ENCODE measurements around the gene VASH1.
"Not testable (repeated sequence)": the region's sequence is repeated elsewhere in the genome, so short reads cannot be mapped to it uniquely, and the experiment has no call there.

DNA sequence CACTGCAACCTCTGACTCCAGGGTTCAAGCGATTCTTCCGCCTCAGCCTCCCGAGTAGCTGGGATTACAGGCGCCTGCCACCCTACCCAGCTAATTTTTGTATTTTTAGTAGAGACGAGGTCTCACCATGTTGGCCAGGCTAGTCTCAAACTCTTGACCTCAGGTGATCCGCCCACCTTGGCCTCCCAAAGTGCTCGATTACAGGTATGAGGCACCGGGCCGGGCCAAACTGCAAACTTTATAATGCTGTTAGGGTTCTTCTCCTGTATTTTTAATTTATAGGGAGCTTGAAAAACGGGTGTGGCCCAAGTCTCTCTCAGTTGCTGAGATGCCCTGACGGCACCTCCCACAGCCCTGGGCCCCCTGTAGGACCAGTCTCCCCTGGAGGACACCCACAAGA is 39.8 kb upstream of the VASH1 start:
- TF ChIP-seq, protein P1, sequence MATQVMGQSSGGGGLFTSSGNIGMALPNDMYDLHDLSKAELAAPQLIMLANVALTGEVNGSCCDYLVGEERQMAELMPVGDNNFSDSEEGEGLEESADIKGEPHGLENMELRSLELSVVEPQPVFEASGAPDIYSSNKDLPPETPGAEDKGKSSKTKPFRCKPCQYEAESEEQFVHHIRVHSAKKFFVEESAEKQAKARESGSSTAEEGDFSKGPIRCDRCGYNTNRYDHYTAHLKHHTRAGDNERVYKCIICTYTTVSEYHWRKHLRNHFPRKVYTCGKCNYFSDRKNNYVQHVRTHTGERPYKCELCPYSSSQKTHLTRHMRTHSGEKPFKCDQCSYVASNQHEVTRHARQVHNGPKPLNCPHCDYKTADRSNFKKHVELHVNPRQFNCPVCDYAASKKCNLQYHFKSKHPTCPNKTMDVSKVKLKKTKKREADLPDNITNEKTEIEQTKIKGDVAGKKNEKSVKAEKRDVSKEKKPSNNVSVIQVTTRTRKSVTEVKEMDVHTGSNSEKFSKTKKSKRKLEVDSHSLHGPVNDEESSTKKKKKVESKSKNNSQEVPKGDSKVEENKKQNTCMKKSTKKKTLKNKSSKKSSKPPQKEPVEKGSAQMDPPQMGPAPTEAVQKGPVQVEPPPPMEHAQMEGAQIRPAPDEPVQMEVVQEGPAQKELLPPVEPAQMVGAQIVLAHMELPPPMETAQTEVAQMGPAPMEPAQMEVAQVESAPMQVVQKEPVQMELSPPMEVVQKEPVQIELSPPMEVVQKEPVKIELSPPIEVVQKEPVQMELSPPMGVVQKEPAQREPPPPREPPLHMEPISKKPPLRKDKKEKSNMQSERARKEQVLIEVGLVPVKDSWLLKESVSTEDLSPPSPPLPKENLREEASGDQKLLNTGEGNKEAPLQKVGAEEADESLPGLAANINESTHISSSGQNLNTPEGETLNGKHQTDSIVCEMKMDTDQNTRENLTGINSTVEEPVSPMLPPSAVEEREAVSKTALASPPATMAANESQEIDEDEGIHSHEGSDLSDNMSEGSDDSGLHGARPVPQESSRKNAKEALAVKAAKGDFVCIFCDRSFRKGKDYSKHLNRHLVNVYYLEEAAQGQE (IDR thresholded peaks at IDR 0.05; ENCODE audit: unreplicated experiment), result not testable (repeated sequence)
- TF ChIP-seq, protein P2, sequence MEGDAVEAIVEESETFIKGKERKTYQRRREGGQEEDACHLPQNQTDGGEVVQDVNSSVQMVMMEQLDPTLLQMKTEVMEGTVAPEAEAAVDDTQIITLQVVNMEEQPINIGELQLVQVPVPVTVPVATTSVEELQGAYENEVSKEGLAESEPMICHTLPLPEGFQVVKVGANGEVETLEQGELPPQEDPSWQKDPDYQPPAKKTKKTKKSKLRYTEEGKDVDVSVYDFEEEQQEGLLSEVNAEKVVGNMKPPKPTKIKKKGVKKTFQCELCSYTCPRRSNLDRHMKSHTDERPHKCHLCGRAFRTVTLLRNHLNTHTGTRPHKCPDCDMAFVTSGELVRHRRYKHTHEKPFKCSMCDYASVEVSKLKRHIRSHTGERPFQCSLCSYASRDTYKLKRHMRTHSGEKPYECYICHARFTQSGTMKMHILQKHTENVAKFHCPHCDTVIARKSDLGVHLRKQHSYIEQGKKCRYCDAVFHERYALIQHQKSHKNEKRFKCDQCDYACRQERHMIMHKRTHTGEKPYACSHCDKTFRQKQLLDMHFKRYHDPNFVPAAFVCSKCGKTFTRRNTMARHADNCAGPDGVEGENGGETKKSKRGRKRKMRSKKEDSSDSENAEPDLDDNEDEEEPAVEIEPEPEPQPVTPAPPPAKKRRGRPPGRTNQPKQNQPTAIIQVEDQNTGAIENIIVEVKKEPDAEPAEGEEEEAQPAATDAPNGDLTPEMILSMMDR (conservative IDR thresholded peaks at IDR 0.05; ENCODE audit: low read depth in 2 of 2), result not testable (repeated sequence)
- TF ChIP-seq EZH2 (IDR thresholded peaks at IDR 0.05; ENCODE audit: low read depth, unreplicated experiment); NANOG (IDR thresholded peaks at IDR 0.05; ENCODE audit: borderline replicate concordance); CREB1 (CRISPR knock-in tag; IDR thresholded peaks at IDR 0.05; ENCODE audit: low read depth): not testable (repeated sequence)
